H1 (cell line): ENCODE measurements around the gene RAB43. TPM values are rescaled to one million over a fixed set of nuclear protein-coding genes. Genes with fewer than 3 reads are reported as not detected.
A peak's percentile ranks its signal among the peaks of the same experiment; 100 is the strongest.

Source experiments
- ASH2L ChIP-seq: fragments of 200-600, 300-600 bp; sonication (generic); IDR thresholded peaks from one replicate; pipeline ENCODE4 v1.7.1; 2017; ENCODE audit warnings: low read length
- CHD2 ChIP-seq: IDR thresholded peaks from 2 replicates; pipeline ENCODE4 v1.6.1; 2012; ENCODE audit warnings: low read length, improper control_type of control experiment
- FOSL1 ChIP-seq: IDR thresholded peaks from 2 replicates; pipeline ENCODE4 v1.6.1; 2011; ENCODE audit warnings: mild to moderate bottlenecking, low read depth, low read length, moderate library complexity; ENCODE audit not compliant: insufficient read depth
- GABPA ChIP-seq: IDR thresholded peaks from 2 replicates; pipeline ENCODE4 v1.6.1; 2011; ENCODE audit warnings: mild to moderate bottlenecking, low read length, moderate library complexity, borderline replicate concordance; ENCODE audit not compliant: insufficient read depth
- NRF1 ChIP-seq: IDR thresholded peaks from 2 replicates; pipeline ENCODE4 v1.6.1; 2011; ENCODE audit warnings: mild to moderate bottlenecking, low read depth, low read length, improper control_type of control experiment
- TAF1 ChIP-seq: IDR thresholded peaks from 2 replicates; pipeline ENCODE4 v1.6.1; 2011; ENCODE audit warnings: mild to moderate bottlenecking, low read depth, low read length
- TEAD4 ChIP-seq: IDR thresholded peaks from 2 replicates; pipeline ENCODE4 v1.6.1; 2012; ENCODE audit warnings: low read depth, low read length, inconsistent platforms, mixed read lengths
- polyA plus RNA-seq, 7 experiments: library from polyadenylated mRNA; depleted of rRNA in 3 of 7; stranded (reverse) in 5 of 7; unstranded in 2 of 7; fragments of >200 nt in 5 of 7; fragments of 200-250 nt in 2 of 7; gene quantifications; 1 replicate in 5 of 7; 2 replicates in 1 of 7; 4 replicates in 1 of 7; pipeline versions ENCODE4 v1.2.1 to v1.2.3, GENCODE V29; 2011 to 2013; ENCODE audit warnings: missing spikeins in 2 of 7, mixed read lengths in 2 of 7
- total RNA-seq: library from RNA; stranded (reverse); fragmentation: NEBNext Ultra II Directional; extraction: Animal tissue kit (Norgen Biotek cat#: 25700); gene quantifications from 2 replicates; pipeline ENCODE4 v1.2.1, GENCODE V29; 2021
- TF ChIP-seq, protein P1 (sequence below): fragments of 300-600 bp; sonication (generic); IDR thresholded peaks from 2 replicates; pipeline ENCODE4 v1.7.1; 2012; ENCODE audit warnings: low read length, moderate library complexity, mild to moderate bottlenecking, inconsistent platforms; ENCODE audit not compliant: insufficient replicate concordance

RAB43 gene
- total and polyA plus RNA-seq, 2 of the 8 experiments (the other 6 are each of a cell fraction or from before 2014, with no cell fraction given) = 13.1 to 19.4 TPM

DNA sequence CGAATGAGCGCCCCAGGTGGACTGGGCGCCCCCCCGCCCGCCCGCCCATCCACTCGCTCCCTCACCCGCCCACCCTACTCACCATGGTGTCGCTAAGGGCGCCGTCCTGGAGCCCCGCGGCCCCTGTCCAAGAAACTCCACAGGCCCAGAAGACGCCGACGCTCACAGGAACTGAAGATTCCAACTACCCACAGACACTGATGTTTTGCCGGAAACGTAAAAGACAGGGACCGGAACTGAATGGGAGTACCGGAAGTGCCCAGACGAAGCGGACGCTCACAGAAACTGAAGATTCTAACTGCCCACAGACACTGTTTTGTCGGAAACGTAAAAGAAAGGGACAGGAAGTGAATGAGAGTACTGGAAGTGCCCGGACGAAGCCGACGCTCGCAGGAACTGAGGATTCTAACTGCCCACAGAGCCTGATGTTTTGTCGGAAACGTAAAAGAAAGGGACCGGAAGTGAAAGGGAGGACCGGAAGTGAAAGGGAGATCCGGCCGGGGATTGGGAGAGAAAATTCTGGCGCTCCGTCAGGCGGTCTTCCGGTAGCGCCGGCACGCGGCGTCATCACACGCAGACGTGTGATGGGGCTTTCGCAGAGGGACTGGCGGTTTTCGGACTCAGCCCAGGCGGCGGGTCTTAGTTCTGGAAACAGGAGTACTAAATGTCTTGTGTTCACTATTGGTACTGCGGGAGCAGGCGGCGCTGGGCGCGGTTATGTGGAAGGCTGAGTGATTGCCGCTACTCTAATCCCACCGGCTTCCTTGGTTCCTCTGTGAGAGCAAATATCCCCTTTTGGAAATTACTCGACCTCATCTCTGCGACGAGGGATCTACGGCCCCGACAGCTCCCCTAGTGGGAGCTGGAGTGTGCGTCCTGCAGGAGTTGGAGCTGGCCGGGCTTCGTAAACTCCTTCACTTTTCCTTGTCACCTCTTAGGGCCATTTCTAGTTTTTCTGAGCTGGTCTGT, 39.6 kb upstream of the RAB43 start, which contains the start of gene ISY1 (continued):
- peak; percentile 92 for TF ChIP-seq TAF1
- peak; percentile 98 for TF ChIP-seq GABPA
- TF ChIP-seq TEAD4 = 0 out of 2 replicates have a peak, but pooled peaks have one; percentile 2
- no peak for TF ChIP-seq CHD2
- TF ChIP-seq NRF1 = no peak
- TF ChIP-seq, protein P1, sequence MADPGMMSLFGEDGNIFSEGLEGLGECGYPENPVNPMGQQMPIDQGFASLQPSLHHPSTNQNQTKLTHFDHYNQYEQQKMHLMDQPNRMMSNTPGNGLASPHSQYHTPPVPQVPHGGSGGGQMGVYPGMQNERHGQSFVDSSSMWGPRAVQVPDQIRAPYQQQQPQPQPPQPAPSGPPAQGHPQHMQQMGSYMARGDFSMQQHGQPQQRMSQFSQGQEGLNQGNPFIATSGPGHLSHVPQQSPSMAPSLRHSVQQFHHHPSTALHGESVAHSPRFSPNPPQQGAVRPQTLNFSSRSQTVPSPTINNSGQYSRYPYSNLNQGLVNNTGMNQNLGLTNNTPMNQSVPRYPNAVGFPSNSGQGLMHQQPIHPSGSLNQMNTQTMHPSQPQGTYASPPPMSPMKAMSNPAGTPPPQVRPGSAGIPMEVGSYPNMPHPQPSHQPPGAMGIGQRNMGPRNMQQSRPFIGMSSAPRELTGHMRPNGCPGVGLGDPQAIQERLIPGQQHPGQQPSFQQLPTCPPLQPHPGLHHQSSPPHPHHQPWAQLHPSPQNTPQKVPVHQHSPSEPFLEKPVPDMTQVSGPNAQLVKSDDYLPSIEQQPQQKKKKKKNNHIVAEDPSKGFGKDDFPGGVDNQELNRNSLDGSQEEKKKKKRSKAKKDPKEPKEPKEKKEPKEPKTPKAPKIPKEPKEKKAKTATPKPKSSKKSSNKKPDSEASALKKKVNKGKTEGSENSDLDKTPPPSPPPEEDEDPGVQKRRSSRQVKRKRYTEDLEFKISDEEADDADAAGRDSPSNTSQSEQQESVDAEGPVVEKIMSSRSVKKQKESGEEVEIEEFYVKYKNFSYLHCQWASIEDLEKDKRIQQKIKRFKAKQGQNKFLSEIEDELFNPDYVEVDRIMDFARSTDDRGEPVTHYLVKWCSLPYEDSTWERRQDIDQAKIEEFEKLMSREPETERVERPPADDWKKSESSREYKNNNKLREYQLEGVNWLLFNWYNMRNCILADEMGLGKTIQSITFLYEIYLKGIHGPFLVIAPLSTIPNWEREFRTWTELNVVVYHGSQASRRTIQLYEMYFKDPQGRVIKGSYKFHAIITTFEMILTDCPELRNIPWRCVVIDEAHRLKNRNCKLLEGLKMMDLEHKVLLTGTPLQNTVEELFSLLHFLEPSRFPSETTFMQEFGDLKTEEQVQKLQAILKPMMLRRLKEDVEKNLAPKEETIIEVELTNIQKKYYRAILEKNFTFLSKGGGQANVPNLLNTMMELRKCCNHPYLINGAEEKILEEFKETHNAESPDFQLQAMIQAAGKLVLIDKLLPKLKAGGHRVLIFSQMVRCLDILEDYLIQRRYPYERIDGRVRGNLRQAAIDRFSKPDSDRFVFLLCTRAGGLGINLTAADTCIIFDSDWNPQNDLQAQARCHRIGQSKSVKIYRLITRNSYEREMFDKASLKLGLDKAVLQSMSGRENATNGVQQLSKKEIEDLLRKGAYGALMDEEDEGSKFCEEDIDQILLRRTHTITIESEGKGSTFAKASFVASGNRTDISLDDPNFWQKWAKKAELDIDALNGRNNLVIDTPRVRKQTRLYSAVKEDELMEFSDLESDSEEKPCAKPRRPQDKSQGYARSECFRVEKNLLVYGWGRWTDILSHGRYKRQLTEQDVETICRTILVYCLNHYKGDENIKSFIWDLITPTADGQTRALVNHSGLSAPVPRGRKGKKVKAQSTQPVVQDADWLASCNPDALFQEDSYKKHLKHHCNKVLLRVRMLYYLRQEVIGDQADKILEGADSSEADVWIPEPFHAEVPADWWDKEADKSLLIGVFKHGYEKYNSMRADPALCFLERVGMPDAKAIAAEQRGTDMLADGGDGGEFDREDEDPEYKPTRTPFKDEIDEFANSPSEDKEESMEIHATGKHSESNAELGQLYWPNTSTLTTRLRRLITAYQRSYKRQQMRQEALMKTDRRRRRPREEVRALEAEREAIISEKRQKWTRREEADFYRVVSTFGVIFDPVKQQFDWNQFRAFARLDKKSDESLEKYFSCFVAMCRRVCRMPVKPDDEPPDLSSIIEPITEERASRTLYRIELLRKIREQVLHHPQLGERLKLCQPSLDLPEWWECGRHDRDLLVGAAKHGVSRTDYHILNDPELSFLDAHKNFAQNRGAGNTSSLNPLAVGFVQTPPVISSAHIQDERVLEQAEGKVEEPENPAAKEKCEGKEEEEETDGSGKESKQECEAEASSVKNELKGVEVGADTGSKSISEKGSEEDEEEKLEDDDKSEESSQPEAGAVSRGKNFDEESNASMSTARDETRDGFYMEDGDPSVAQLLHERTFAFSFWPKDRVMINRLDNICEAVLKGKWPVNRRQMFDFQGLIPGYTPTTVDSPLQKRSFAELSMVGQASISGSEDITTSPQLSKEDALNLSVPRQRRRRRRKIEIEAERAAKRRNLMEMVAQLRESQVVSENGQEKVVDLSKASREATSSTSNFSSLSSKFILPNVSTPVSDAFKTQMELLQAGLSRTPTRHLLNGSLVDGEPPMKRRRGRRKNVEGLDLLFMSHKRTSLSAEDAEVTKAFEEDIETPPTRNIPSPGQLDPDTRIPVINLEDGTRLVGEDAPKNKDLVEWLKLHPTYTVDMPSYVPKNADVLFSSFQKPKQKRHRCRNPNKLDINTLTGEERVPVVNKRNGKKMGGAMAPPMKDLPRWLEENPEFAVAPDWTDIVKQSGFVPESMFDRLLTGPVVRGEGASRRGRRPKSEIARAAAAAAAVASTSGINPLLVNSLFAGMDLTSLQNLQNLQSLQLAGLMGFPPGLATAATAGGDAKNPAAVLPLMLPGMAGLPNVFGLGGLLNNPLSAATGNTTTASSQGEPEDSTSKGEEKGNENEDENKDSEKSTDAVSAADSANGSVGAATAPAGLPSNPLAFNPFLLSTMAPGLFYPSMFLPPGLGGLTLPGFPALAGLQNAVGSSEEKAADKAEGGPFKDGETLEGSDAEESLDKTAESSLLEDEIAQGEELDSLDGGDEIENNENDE = no peak
- peak; percentile 88 for TF ChIP-seq ASH2L
- no peak for TF ChIP-seq FOSL1
